Natural killer cell (primary cell): Measurements from ENCODE around the gene ANKRD22. TPM values are rescaled to one million over a fixed set of nuclear protein-coding genes. Genes with fewer than 3 reads are reported as not detected.

ENCODE experiments used
- ATAC-seq, 3 donors: fragments of 150-1000 bp in 2 of 3; fragments of 200-7000 bp in 1 of 3; cut with Tn5 transposase; 1 replicate in 1 of 3; 2 replicates in 2 of 3; pipeline ENCODE4 v1.10.0; 2021; ENCODE audit warnings: mild to moderate bottlenecking in 2 of 3, moderate library complexity in 2 of 3
- DNase-seq, 2 donors: peaks; one replicate each; pipeline versions ENCODE4 v3.0.0 to v3.0.0-alpha.2; 2013 to 2021; ENCODE audit warnings: mixed read lengths in 1 of 2
- H3K27ac ChIP-seq: one replicate; pipeline ENCODE4 v1.5.1; 2013; ENCODE audit warnings: mild to moderate bottlenecking, low read length
- H3K27me3 ChIP-seq: one replicate; pipeline ENCODE4 v1.6.1; 2013; ENCODE audit warnings: low read length; ENCODE audit not compliant: control insufficient read depth, insufficient read depth
- H3K36me3 ChIP-seq: one replicate; pipeline ENCODE4 v1.6.1; 2013; ENCODE audit warnings: low read length; ENCODE audit not compliant: control insufficient read depth, insufficient read depth
- H3K4me1 ChIP-seq: one replicate; pipeline ENCODE4 v1.6.1; 2013; ENCODE audit warnings: low read length; ENCODE audit not compliant: control insufficient read depth, insufficient read depth
- H3K4me3 ChIP-seq: one replicate; pipeline ENCODE4 v1.5.1; 2013; ENCODE audit warnings: low read length
- H3K9me3 ChIP-seq: one replicate; pipeline ENCODE4 v1.6.1; 2013; ENCODE audit warnings: low read length; ENCODE audit not compliant: control insufficient read depth, insufficient read depth
- H3K27ac Mint-ChIP-seq, 2 donors: one replicate each; pipeline ENCODE4 v1.8.0; 2022; ENCODE audit warnings: mild to moderate bottlenecking in 2 of 2, mixed read lengths in 2 of 2, moderate library complexity in 1 of 2
- H3K27me3 Mint-ChIP-seq, 2 donors: one replicate each; pipeline ENCODE4 v1.8.0; 2022; ENCODE audit warnings: low read depth in 2 of 2, mixed read lengths in 2 of 2
- H3K36me3 Mint-ChIP-seq: one replicate; pipeline ENCODE4 v1.8.0; 2022; ENCODE audit warnings: mixed read lengths
- H3K4me1 Mint-ChIP-seq, 2 donors: one replicate each; pipeline ENCODE4 v1.8.0; 2022; ENCODE audit warnings: mixed read lengths in 2 of 2
- H3K4me3 Mint-ChIP-seq: one replicate; pipeline ENCODE4 v1.8.0; 2022; ENCODE audit warnings: mild to moderate bottlenecking, moderate library complexity, mixed read lengths
- H3K9me3 Mint-ChIP-seq, 2 donors: one replicate each; pipeline ENCODE4 v1.8.0; 2022; ENCODE audit warnings: mixed read lengths in 2 of 2
- CTCF ChIP-seq: fragments of 200-600 bp; IDR thresholded peaks from one replicate; pipeline ENCODE4 v1.8.0; 2022; ENCODE audit warnings: antibody characterized with exemption
- WGBS: methylation state at CpG from one replicate; pipeline ENCODE4 v1.1.7; 2013; ENCODE audit warnings: missing lambda C conversion rate; ENCODE audit not compliant: insufficient coverage; 5-methylcytosine and 5-hydroxymethylcytosine counted together
- intact Hi-C: fragments of 100-400 bp; cut with micrococcal nuclease; formaldehyde crosslinking; loops from one replicate; pipeline ENCODE4 v1.14.2; 2022
- total RNA-seq, 4 donors: library from RNA; stranded (reverse); fragments of 120-200 nt in 1 of 4; gene quantifications; one replicate each; pipeline versions ENCODE4 v1.2.3 to v1.2.4, GENCODE V29; 2013 to 2022

ANKRD22 gene
- total RNA-seq, result not detected
- total RNA-seq (2013), result 0.16 TPM

GRCh38 chr10:88851706-88852105 is at the start of gene ANKRD22:
ANKRD22 (minus strand) TSS chr10:88851844; CDS start chr10:88851607, 237 bp downstream.
- Mint-ChIP-seq H3K36me3 (no peaks in the 10 kb centered on the region), H3K9me3 (no peaks in the 10 kb centered on the region), H3K27ac (no peak within 1 kb of the TSS), H3K27me3 (peaks cover 3 to 6% of the 10 kb centered on the region in 2 donors), H3K4me1 (no peaks in the 10 kb centered on the region), H3K4me3 (no peak within 1 kb of the TSS)
- no peak within 1 kb of the TSS for H3K27ac ChIP-seq
- no peak for TF ChIP-seq CTCF
- 56% methylated on average over 5 of the region's 5 CpGs for WGBS
- no peak within 1 kb of the TSS for H3K4me3 ChIP-seq
- no peaks in the 10 kb centered on the region for H3K27me3 ChIP-seq
- DNase-seq (no peak), ATAC-seq (peak in 1 of 3 donors; percentile 48)
- H3K9me3 ChIP-seq, result no peaks in the 10 kb centered on the region
- H3K4me1 ChIP-seq, result no peaks in the 10 kb centered on the region
- intact Hi-C loops, result no loop called here
- H3K36me3 ChIP-seq, result no peaks in the 10 kb centered on the region

GRCh38 chr10:88899886-88900285 is 48.2 kb upstream of the ANKRD22 start:
- Mint-ChIP-seq H3K36me3 (peaks cover 9% of the 10 kb centered on the region), H3K27ac (no peak overlapping the region), H3K4me3 (no peak overlapping the region), H3K27me3 (no peaks in the 10 kb centered on the region), H3K9me3 (no peaks in the 10 kb centered on the region), H3K4me1 (peaks cover 43 to 45% of the 10 kb centered on the region in 2 donors)
- intact Hi-C loops, result no loop called here
- peaks cover 21% of the 10 kb centered on the region for H3K4me1 ChIP-seq
- DNase-seq (no peak), ATAC-seq (no peak)
- no peak overlapping the region for H3K4me3 ChIP-seq
- H3K27me3 ChIP-seq, result no peaks in the 10 kb centered on the region
- H3K36me3 ChIP-seq, result peaks cover 30% of the 10 kb centered on the region
- WGBS, result 86% methylated on average over 2 of the region's 2 CpGs
- no peak overlapping the region for H3K27ac ChIP-seq
- no peak for TF ChIP-seq CTCF
- H3K9me3 ChIP-seq, result no peaks in the 10 kb centered on the region

- H3K27me3 ChIP-seq, result no peaks in the 10 kb centered on the region
Measured at GRCh38 chr10:88898727-88899126, 47.1 kb upstream of the ANKRD22 start.

More at GRCh38 chr10:88898727-88899126, 47.1 kb upstream of the ANKRD22 start:
- Mint-ChIP-seq H3K9me3 (no peaks in the 10 kb centered on the region), H3K4me1 (peaks cover 43 to 45% of the 10 kb centered on the region in 2 donors), H3K27ac (no peak overlapping the region), H3K27me3 (no peaks in the 10 kb centered on the region), H3K36me3 (peaks cover 7% of the 10 kb centered on the region), H3K4me3 (no peak overlapping the region)
- no peaks in the 10 kb centered on the region for H3K9me3 ChIP-seq
- WGBS, result 82% methylated on average over 3 of the region's 3 CpGs
- intact Hi-C loops, result no loop called here
- ATAC-seq (no peak), DNase-seq (no peak)
- H3K36me3 ChIP-seq, result peaks cover 20% of the 10 kb centered on the region
- peaks cover 21% of the 10 kb centered on the region for H3K4me1 ChIP-seq
- no peak for TF ChIP-seq CTCF
- no peak overlapping the region for H3K4me3 ChIP-seq
- no peak overlapping the region for H3K27ac ChIP-seq
